ENCODE measurements around the gene PIGC.

The PIGC gene

GRCh38 chr1:172420385-172420784 is 23.5 kb downstream of the PIGC start, which contains the start of gene C1orf105:
C1orf105 (plus strand) TSS chr1:172420685; CDS start chr1:172420886, 201 bp downstream.
- TF ChIP-seq, protein P1, sequence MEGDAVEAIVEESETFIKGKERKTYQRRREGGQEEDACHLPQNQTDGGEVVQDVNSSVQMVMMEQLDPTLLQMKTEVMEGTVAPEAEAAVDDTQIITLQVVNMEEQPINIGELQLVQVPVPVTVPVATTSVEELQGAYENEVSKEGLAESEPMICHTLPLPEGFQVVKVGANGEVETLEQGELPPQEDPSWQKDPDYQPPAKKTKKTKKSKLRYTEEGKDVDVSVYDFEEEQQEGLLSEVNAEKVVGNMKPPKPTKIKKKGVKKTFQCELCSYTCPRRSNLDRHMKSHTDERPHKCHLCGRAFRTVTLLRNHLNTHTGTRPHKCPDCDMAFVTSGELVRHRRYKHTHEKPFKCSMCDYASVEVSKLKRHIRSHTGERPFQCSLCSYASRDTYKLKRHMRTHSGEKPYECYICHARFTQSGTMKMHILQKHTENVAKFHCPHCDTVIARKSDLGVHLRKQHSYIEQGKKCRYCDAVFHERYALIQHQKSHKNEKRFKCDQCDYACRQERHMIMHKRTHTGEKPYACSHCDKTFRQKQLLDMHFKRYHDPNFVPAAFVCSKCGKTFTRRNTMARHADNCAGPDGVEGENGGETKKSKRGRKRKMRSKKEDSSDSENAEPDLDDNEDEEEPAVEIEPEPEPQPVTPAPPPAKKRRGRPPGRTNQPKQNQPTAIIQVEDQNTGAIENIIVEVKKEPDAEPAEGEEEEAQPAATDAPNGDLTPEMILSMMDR (conservative IDR thresholded peaks at IDR 0.05) = no peak
- no peak for TF ChIP-seq ZFX (IDR thresholded peaks at IDR 0.05)
- no peak within 1 kb of the TSS for H3K27ac ChIP-seq

GRCh38 chr1:172417557-172417956 is 26.3 kb downstream of the PIGC start:
- TF ChIP-seq, protein P1 (conservative IDR thresholded peaks at IDR 0.05) = no peak
- TF ChIP-seq ZFX (IDR thresholded peaks at IDR 0.05) = no peak
- H3K27ac ChIP-seq = no peak overlapping the region

DNA sequence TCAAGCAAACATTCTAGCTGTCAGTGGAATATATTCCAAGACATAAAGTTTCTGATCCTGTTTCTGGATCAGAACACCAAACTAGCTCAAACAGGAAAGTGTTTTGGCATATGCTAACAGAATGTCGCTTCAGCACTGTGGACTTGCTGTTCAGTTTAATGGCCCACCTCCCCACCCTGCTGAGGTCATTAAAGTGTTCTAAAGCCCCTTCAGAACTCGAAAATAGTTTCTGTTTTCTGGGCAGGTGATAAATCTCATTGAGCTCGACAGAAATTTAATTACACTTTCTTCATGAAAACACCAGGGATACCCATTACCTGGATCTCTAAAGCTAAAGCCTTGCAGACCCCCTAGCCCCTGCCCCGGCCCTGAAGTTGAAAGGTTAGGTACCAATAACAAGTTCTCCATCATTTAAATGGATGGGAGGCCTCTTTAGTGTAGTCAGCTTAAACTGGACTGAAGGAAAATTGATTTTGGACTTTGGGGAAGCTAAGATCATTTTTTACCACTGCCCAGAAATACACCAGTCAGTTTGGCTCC is 27.3 kb downstream of the PIGC start:
- no peak overlapping the region for H3K27ac ChIP-seq
- TF ChIP-seq, protein P1 (conservative IDR thresholded peaks at IDR 0.05) = no peak
- TF ChIP-seq ZFX (IDR thresholded peaks at IDR 0.05) = no peak

- H3K27ac ChIP-seq = no peak overlapping the region
- TF ChIP-seq, protein P1 (conservative IDR thresholded peaks at IDR 0.05) = no peak
- no peak for TF ChIP-seq ZFX (IDR thresholded peaks at IDR 0.05)
Observed at GRCh38 chr1:172414331-172414730, 29.5 kb downstream of the PIGC start.

DNA sequence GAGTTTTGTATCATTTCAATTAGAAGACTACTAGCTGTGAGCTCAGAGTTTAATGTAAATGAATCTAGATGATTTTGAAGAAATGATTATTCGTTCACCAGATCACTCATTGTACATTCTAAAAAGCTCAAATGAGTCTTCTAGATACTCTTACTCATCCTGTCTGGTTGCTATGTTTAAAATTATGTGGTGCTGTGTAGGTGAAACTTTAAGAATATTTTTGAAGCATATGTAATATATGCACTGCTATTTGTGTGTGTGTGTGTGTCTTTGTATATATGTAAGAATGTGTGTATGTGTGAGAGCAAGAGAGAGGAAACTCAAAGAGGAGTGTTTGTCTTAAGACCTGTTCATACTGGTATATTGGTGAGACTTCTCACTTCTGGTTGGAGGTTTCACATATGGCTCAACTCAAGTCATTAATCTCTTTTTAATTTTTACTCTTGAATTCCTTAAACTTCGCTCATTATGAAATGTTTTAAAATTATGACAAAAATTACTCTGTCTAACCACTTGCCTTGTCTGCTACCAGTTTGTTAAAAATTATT is 32.0 kb downstream of the PIGC start:
- no peak for TF ChIP-seq ZFX (IDR thresholded peaks at IDR 0.05)
- TF ChIP-seq, protein P1 (conservative IDR thresholded peaks at IDR 0.05) = no peak
- H3K27ac ChIP-seq = no peak overlapping the region

- no peak overlapping the region for H3K27ac ChIP-seq
- TF ChIP-seq, protein P1 (conservative IDR thresholded peaks at IDR 0.05) = no peak
- no peak for TF ChIP-seq ZFX (IDR thresholded peaks at IDR 0.05)
Observed at GRCh38 chr1:172410027-172410426, 33.8 kb downstream of the PIGC start.

GRCh38 chr1:172408958-172409357 is 34.9 kb downstream of the PIGC start:
- TF ChIP-seq, protein P1 (conservative IDR thresholded peaks at IDR 0.05) = no peak
- TF ChIP-seq ZFX (IDR thresholded peaks at IDR 0.05) = no peak

More at GRCh38 chr1:172408958-172409357, 34.9 kb downstream of the PIGC start:
- H3K27ac ChIP-seq = no peak overlapping the region
